Smooth muscle cell (in vitro differentiated cells): ENCODE measurements around the gene NCMAP. TPM values are rescaled to one million over a fixed set of nuclear protein-coding genes. Genes with fewer than 3 reads are reported as not detected.

Source experiments
- DNase-seq: peaks from one replicate; lab custom pipeline; 2025; ENCODE audit not compliant: unreplicated experiment; lab: John Stamatoyannopoulos, UW
- H2AFZ ChIP-seq: fragments of 200-600 bp; sonication (generic); 2 replicates; pipeline ENCODE4 v1.6.0; 2016; ENCODE audit warnings: antibody characterized with exemption, low read depth, mild to moderate bottlenecking
- H3F3A ChIP-seq: fragments of 200-600 bp; sonication (generic); 2 replicates; pipeline ENCODE4 v1.6.0; 2017; ENCODE audit warnings: antibody characterized with exemption, low read depth
- H3K27ac ChIP-seq: fragments of 200-600 bp; sonication (generic); 2 replicates; pipeline ENCODE4 v1.5.1; 2016; ENCODE audit warnings: low read depth, mild to moderate bottlenecking
- H3K27me3 ChIP-seq: fragments of 200-600 bp; sonication (generic); 2 replicates; pipeline ENCODE4 v1.6.1; 2016; ENCODE audit warnings: low read depth, mild to moderate bottlenecking
- H3K36me3 ChIP-seq: fragments of 200-600 bp; sonication (generic); 2 replicates; pipeline ENCODE4 v1.5.1; 2016; ENCODE audit warnings: low read depth
- H3K4me1 ChIP-seq: fragments of 200-600 bp; sonication (generic); 2 replicates; pipeline ENCODE4 v1.5.1; 2016; ENCODE audit warnings: low read depth
- H3K4me2 ChIP-seq: fragments of 200-600 bp; sonication (generic); 2 replicates; pipeline ENCODE4 v1.6.0; 2016; ENCODE audit warnings: mild to moderate bottlenecking
- H3K4me3 ChIP-seq: fragments of 200-600 bp; sonication (generic); 2 replicates; pipeline ENCODE4 v1.5.1; 2016; ENCODE audit warnings: mild to moderate bottlenecking
- H3K79me2 ChIP-seq: fragments of 200-600 bp; sonication (generic); 2 replicates; pipeline ENCODE4 v1.6.0; 2016; ENCODE audit warnings: low read depth, mild to moderate bottlenecking
- H3K9ac ChIP-seq: fragments of 200-600 bp; sonication (generic); 2 replicates; pipeline ENCODE4 v1.6.0; 2016; ENCODE audit warnings: low read depth
- H3K9me3 ChIP-seq: fragments of 200-600 bp; sonication (generic); replicated peaks from 2 replicates; pipeline ENCODE4 v1.5.1; 2016; ENCODE audit warnings: low read depth
- H4K20me1 ChIP-seq: fragments of 200-600 bp; sonication (generic); 2 replicates; pipeline ENCODE4 v1.6.0; 2016; ENCODE audit warnings: low read depth
- CTCF ChIP-seq: fragments of 200-600 bp; sonication (generic); IDR thresholded peaks from 2 replicates; pipeline ENCODE4 v1.5.1; 2017; ENCODE audit warnings: borderline replicate concordance, mild to moderate bottlenecking, antibody characterized with exemption; ENCODE audit not compliant: insufficient read depth, poor library complexity, severe bottlenecking
- WGBS: methylation state at CpG from one replicate; pipeline ENCODE4 v1.1.7; 2016; ENCODE audit warnings: low lambda C conversion rate; 5-methylcytosine and 5-hydroxymethylcytosine counted together
- polyA plus RNA-seq: library from polyadenylated mRNA; unstranded; fragments of >200 nt; fragmentation: Nextera tagmentation; extraction: Ambion mirVana; gene quantifications from 2 replicates; pipeline ENCODE4 v1.2.1, GENCODE V29; 2016
- total RNA-seq: library from RNA; depleted of rRNA; stranded (reverse); fragments of >200 nt; gene quantifications from 2 replicates; pipeline ENCODE4 v1.2.3, GENCODE V29; 2014

The NCMAP gene
- total and polyA plus RNA-seq, 2 experiments from 2014 or later: not detected

- Histone ChIP-seq H3K79me2 (no peaks in the 10 kb centered on the region), H3K9ac (no peak overlapping the region), H3K27me3 (peaks cover 3% of the 10 kb centered on the region), H3K36me3 (no peaks in the 10 kb centered on the region), H3K27ac (no peak overlapping the region), H3F3A (no peaks in the 10 kb centered on the region), H3K4me2 (no peak overlapping the region), H3K4me3 (no peak overlapping the region), H4K20me1 (no peaks in the 10 kb centered on the region), H2AFZ (peak overlapping the region; percentile 12), H3K9me3 (no peaks in the 10 kb centered on the region), H3K4me1 (no peaks in the 10 kb centered on the region)
- DNase-seq: no peak
- TF ChIP-seq CTCF: peak; percentile 56
- WGBS: 32% methylated on average over 9 of the region's 9 CpGs
Observed at GRCh38 chr1:24586970-24587820, 31.3 kb downstream of the NCMAP start.

GRCh38 chr1:24588573-24588972, 32.7 kb downstream of the NCMAP start:
- TF ChIP-seq CTCF: no peak
- H3F3A ChIP-seq: no peaks in the 10 kb centered on the region
- H2AFZ ChIP-seq: no peak overlapping the region
- no peaks in the 10 kb centered on the region for H4K20me1 ChIP-seq
- H3K36me3 ChIP-seq: no peaks in the 10 kb centered on the region
- WGBS: 86% methylated on average over 5 of the region's 5 CpGs
- no peak for DNase-seq
- no peak overlapping the region for H3K4me3 ChIP-seq
- H3K4me1 ChIP-seq: no peaks in the 10 kb centered on the region
- no peak overlapping the region for H3K4me2 ChIP-seq
- H3K79me2 ChIP-seq: no peaks in the 10 kb centered on the region
- H3K27ac ChIP-seq: no peak overlapping the region
- peaks cover 3% of the 10 kb centered on the region for H3K27me3 ChIP-seq
- H3K9me3 ChIP-seq: no peaks in the 10 kb centered on the region
- H3K9ac ChIP-seq: no peak overlapping the region

GRCh38 chr1:24589200-24589599, 33.3 kb downstream of the NCMAP start:
- H3K9ac ChIP-seq: no peak overlapping the region
- no peak overlapping the region for H3K27ac ChIP-seq
- H3K9me3 ChIP-seq: no peaks in the 10 kb centered on the region
- no peaks in the 10 kb centered on the region for H4K20me1 ChIP-seq
- peaks cover 2% of the 10 kb centered on the region for H3K27me3 ChIP-seq
- no peaks in the 10 kb centered on the region for H3K4me1 ChIP-seq
- H3K4me3 ChIP-seq: no peak overlapping the region
- H3K4me2 ChIP-seq: no peak overlapping the region
- no peaks in the 10 kb centered on the region for H3K79me2 ChIP-seq
- DNase-seq: no peak
- no peaks in the 10 kb centered on the region for H3F3A ChIP-seq
- H3K36me3 ChIP-seq: no peaks in the 10 kb centered on the region
- H2AFZ ChIP-seq: no peak overlapping the region
- TF ChIP-seq CTCF: no peak
- 79% methylated on average over 3 of the region's 3 CpGs for WGBS

- WGBS: 100% methylated on average over 3 of the region's 3 CpGs
- Histone ChIP-seq H3F3A (no peaks in the 10 kb centered on the region), H3K27ac (no peak overlapping the region), H3K27me3 (no peaks in the 10 kb centered on the region), H3K9me3 (no peaks in the 10 kb centered on the region), H3K4me2 (no peak overlapping the region), H3K36me3 (no peaks in the 10 kb centered on the region), H3K4me1 (no peaks in the 10 kb centered on the region), H2AFZ (no peak overlapping the region), H3K79me2 (no peaks in the 10 kb centered on the region), H4K20me1 (no peaks in the 10 kb centered on the region), H3K9ac (no peak overlapping the region), H3K4me3 (no peak overlapping the region)
- DNase-seq: no peak
- TF ChIP-seq CTCF: no peak
Observed at GRCh38 chr1:24591781-24592180, 35.9 kb downstream of the NCMAP start.
